Lung (tissue), 12 donors: ENCODE measurements around the gene MYO7A. TPM values are rescaled to one million over a fixed set of nuclear protein-coding genes. Genes with fewer than 3 reads are reported as not detected.

Experiments used
- ATAC-seq: fragments of 200-7000 bp; cut with Tn5 transposase; one replicate; pipeline ENCODE4 v1.9.1; 2020; ENCODE audit warnings: moderate number of reproducible peaks; ENCODE audit not compliant: insufficient read depth, low FRiP score
- DNase-seq, 3 donors: peaks; one replicate each; pipeline ENCODE4 v3.0.0-alpha.2; 2013 to 2017
- H3K27ac ChIP-seq, 2 donors: one replicate each; pipeline ENCODE4 v1.5.1; 2013; ENCODE audit warnings: mild to moderate bottlenecking in 2 of 2, moderate library complexity in 2 of 2, control low read depth in 1 of 2, inconsistent platforms in 1 of 2, low read depth in 1 of 2, low read length in 1 of 2
- H3K27me3 ChIP-seq, 3 donors: one replicate each; pipeline ENCODE4 v1.5.1; 2013; ENCODE audit warnings: low read length in 2 of 3; ENCODE audit not compliant: control insufficient read depth in 3 of 3, insufficient read depth in 3 of 3
- H3K36me3 ChIP-seq, 4 donors: one replicate each; pipeline ENCODE4 v1.5.1; 2013; ENCODE audit warnings: low read length in 4 of 4, mild to moderate bottlenecking in 1 of 4, moderate library complexity in 1 of 4; ENCODE audit not compliant: control insufficient read depth in 4 of 4, insufficient read depth in 4 of 4
- H3K4me1 ChIP-seq, 5 donors: one replicate each; pipeline ENCODE4 v1.5.1; 2013; ENCODE audit warnings: low read length in 5 of 5, mild to moderate bottlenecking in 2 of 5, moderate library complexity in 1 of 5; ENCODE audit not compliant: control insufficient read depth in 5 of 5, insufficient read depth in 5 of 5
- H3K4me3 ChIP-seq: one replicate; pipeline ENCODE4 v1.5.1; 2013; ENCODE audit warnings: mild to moderate bottlenecking, control low read depth, moderate library complexity
- H3K9ac ChIP-seq, 2 donors: one replicate each; pipeline ENCODE4 v1.5.1; 2013; ENCODE audit warnings: low read length in 2 of 2, control low read depth in 1 of 2; ENCODE audit not compliant: insufficient read depth in 1 of 2
- H3K9me3 ChIP-seq, 4 donors: one replicate each; pipeline ENCODE4 v1.5.1; 2013; ENCODE audit warnings: low read length in 3 of 4, mild to moderate bottlenecking in 1 of 4, moderate library complexity in 1 of 4; ENCODE audit not compliant: control insufficient read depth in 4 of 4, insufficient read depth in 3 of 4
- CTCF ChIP-seq: IDR thresholded peaks from 2 replicates; pipeline ENCODE4 v1.5.1; 2012; ENCODE audit warnings: mild to moderate bottlenecking; ENCODE audit errors: control extremely low read depth, extremely low read depth
- WGBS, 2 donors: extraction: QIAGEN DNeasy Blood & Tissue Kit; methylation state at CpG; one replicate each; pipeline ENCODE4 v1.1.7; 2013; 5-methylcytosine and 5-hydroxymethylcytosine counted together
- polyA plus RNA-seq, 2 donors: library from polyadenylated mRNA; stranded (reverse); fragments of 200-250 nt; gene quantifications; one replicate each; pipeline ENCODE4 v1.2.1, GENCODE V29; 2013
- total RNA-seq, 2 donors: library from RNA; depleted of rRNA in 1 of 2; stranded (reverse); fragments of >200 nt in 1 of 2; gene quantifications; one replicate each; pipeline ENCODE4 v1.2.1, GENCODE V29; 2014 to 2021
- donor health status: control.
- donor health status: control.
- donor health status: Bipolar disorder and iron deficiency.
- donor health status: healthy.
- donor health status: DM: yes; HTN: yes; CAD: no.

MYO7A gene
- total and polyA plus RNA-seq, 4 donors, result 1.8 to 10.2 (median 6.3) TPM

- WGBS, 2 donors, result 93 to 95% methylated on average over 8 of the region's 8 CpGs
- TF ChIP-seq CTCF, result no peak
- Histone ChIP-seq H3K36me3 (no peaks in the 10 kb centered on the region), H3K9ac (no peak overlapping the region), H3K4me1 (peaks cover 0 to 9% (median 3%) of the 10 kb centered on the region in 5 donors), H3K27me3 (no peaks in the 10 kb centered on the region), H3K27ac (no peak overlapping the region), H3K4me3 (no peak overlapping the region), H3K9me3 (no peaks in the 10 kb centered on the region)
- ATAC-seq (no peak), DNase-seq (no peak)
Observed at GRCh38 chr11:77148963-77149715, 21.1 kb downstream of the MYO7A start.

- WGBS, 2 donors, result 90 to 91% methylated on average over 12 of the region's 12 CpGs
- ATAC-seq (no peak), DNase-seq (no peak)
- no peak overlapping the region for H3K27ac ChIP-seq
- H3K4me3 ChIP-seq, result no peak overlapping the region
- no peaks in the 10 kb centered on the region for H3K36me3 ChIP-seq
- peaks cover 0 to 9% (median 3%) of the 10 kb centered on the region in 5 donors for H3K4me1 ChIP-seq
- no peak overlapping the region for H3K9ac ChIP-seq
- no peak for TF ChIP-seq CTCF
- H3K9me3 ChIP-seq, result no peaks in the 10 kb centered on the region
- no peaks in the 10 kb centered on the region for H3K27me3 ChIP-seq
Observed at GRCh38 chr11:77149716-77150392, 21.8 kb downstream of the MYO7A start.

GRCh38 chr11:77150836-77151235, 22.8 kb downstream of the MYO7A start:
- no peak overlapping the region for H3K27ac ChIP-seq
- ATAC-seq (no peak), DNase-seq (no peak)
- no peak overlapping the region for H3K4me3 ChIP-seq
- H3K27me3 ChIP-seq, result no peaks in the 10 kb centered on the region
- H3K36me3 ChIP-seq, result no peaks in the 10 kb centered on the region
- WGBS, 2 donors, result 94 to 96% methylated on average over 10 of the region's 10 CpGs
- H3K9ac ChIP-seq, result no peak overlapping the region
- H3K9me3 ChIP-seq, result no peaks in the 10 kb centered on the region
- no peak for TF ChIP-seq CTCF
- peaks cover 0 to 9% (median 3%) of the 10 kb centered on the region in 5 donors for H3K4me1 ChIP-seq
